Omental fat pad (tissue), 4 donors: ENCODE measurements around the gene OARD1. TPM values are rescaled to one million over a fixed set of nuclear protein-coding genes. Genes with fewer than 3 reads are reported as not detected.
"Not testable (repeated sequence)": the region's sequence is repeated elsewhere in the genome, so short reads cannot be mapped to it uniquely, and the experiment has no call there.

ENCODE experiments used
- ATAC-seq: fragments of 150-250 bp; one replicate; pipeline ENCODE4 v1.9.1; 2016; ENCODE audit warnings: mild to moderate bottlenecking, moderate library complexity; ENCODE audit not compliant: low FRiP score
- DNase-seq: peaks from one replicate; pipeline ENCODE4 v3.0.0-alpha.2; 2019; ENCODE audit warnings: low spot score
- total RNA-seq, 4 donors: library from RNA; depleted of rRNA; stranded (reverse); fragments of >200 nt; gene quantifications; one replicate each; pipeline ENCODE4 v1.1.0, GENCODE V29; 2016
- TF ChIP-seq, protein P1 (sequence below), 3 donors: fragments of 450-650 bp; IDR thresholded peaks; one replicate each; pipeline ENCODE4 v1.5.1; 2016 to 2017; ENCODE audit warnings: antibody characterized with exemption in 3 of 3, mild to moderate bottlenecking in 3 of 3, moderate library complexity in 2 of 3

OARD1 gene
- total RNA-seq, 4 donors from 2014 or later: 7.2 to 19.5 (median 12.3) TPM

DNA sequence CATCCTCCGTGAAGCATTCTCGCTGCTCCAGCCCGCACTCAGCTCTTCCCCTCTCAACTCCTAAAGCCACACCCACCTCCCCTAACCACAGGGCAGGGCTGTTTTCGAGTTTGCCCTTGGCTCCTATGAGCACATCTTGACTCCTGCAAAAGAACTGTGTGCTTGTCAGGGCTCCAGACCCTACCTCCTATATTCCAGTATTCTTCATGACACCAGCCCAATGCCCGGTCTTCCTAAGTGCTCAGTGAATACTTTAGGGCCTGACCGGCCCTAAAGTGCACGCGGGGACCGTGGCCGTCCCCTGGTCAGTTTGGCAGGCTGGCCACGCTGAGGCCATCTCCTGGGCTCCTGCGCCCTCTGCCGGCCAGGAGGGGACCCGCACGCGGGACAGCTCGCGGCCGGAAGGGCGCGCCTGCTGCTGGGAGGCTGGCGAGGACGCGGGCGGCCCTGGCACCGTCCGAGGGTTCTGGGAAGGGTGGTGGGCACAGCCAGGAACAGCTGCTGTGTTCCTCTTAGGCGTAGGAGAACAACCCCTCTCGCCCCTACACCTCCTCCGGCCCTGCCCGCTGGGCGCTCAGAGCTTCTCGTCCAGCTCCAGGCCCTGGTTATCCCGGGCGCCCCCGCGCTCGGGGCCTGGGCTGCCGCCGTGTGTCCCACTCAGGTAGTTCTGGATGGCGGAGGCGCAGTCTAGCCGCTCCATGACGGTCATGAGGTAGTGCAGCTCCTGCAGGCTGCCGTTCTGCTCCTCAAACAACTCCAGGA is 44.2 kb downstream of the OARD1 start:
- peak; percentile 87 for DNase-seq
- TF ChIP-seq, protein P1, sequence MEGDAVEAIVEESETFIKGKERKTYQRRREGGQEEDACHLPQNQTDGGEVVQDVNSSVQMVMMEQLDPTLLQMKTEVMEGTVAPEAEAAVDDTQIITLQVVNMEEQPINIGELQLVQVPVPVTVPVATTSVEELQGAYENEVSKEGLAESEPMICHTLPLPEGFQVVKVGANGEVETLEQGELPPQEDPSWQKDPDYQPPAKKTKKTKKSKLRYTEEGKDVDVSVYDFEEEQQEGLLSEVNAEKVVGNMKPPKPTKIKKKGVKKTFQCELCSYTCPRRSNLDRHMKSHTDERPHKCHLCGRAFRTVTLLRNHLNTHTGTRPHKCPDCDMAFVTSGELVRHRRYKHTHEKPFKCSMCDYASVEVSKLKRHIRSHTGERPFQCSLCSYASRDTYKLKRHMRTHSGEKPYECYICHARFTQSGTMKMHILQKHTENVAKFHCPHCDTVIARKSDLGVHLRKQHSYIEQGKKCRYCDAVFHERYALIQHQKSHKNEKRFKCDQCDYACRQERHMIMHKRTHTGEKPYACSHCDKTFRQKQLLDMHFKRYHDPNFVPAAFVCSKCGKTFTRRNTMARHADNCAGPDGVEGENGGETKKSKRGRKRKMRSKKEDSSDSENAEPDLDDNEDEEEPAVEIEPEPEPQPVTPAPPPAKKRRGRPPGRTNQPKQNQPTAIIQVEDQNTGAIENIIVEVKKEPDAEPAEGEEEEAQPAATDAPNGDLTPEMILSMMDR (IDR thresholded peaks at IDR 0.05): peak in 2 of 3 donors; percentile 87 to 98
- peak; percentile 98 for ATAC-seq

DNA sequence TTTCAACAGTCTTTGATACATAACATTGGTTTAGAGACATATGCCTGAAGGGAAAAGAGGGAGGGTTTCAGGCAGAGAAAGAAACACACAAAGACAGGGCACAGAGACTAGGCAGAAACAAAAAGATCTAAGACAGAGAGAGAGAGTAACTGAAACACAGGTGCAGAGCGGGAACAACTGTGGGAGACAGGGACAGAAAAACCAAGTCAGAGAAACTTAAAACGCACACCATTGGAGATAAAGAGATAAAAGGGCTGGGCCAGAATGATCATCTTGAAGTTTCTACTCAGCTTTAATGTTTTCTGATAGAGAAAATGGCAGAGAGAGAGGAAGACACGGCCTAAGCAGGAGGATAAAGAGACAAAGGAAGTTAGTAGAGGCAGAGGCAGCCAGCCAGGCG is 44.9 kb downstream of the OARD1 start:
- TF ChIP-seq, protein P1 (IDR thresholded peaks at IDR 0.05): no peak
- DNase-seq: no peak
- no peak for ATAC-seq

DNA sequence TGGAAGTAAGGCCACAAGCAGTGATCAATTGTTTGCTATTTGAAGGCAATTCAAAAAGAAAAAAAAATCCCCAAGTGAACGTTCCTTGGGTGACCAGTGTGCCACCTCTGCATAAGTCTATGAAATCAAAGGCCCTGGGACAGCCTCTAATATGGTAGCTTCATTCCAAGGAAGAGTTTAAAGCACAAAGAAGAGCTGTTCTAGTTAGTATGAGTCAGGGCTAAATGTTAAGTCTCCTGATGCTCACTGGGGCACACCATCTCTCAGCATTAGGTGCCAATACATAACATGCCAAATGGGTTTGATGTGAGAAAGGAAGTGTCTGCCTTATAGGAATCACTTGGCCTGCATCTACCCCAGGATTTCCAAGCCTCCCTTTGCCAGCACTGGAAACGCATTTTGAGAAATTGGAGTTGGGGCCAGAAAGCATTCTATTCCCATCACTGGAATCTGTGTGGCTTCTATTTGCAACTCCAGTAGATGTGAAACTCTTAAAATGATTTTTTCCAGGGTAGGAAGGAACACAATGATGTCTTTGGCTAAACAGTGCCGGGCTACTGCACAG is 46.1 kb downstream of the OARD1 start:
- TF ChIP-seq, protein P1 (IDR thresholded peaks at IDR 0.05): no peak
- DNase-seq (no peak), ATAC-seq (no peak)

DNA sequence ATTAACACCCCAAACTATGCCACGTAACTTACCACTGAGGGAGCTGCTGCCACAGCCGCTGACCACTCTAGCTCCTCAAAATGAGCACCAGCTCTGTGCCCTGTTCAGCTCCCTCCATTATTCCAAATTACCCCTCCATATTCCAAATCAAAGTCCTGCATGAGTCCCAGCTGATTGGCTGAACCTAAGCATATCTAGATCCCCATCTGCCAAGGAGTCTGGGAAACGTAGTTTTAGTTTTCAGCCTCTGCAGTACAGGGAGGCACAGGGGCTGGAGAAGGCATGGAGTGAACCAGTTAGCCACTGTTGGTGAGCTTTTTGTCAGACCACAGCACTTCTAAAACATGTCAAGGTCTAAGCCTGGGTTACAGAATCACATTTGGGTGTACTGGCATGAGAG is 49.0 kb downstream of the OARD1 start:
- ATAC-seq (no peak), DNase-seq (no peak)
- TF ChIP-seq, protein P1 (IDR thresholded peaks at IDR 0.05): no peak

DNA sequence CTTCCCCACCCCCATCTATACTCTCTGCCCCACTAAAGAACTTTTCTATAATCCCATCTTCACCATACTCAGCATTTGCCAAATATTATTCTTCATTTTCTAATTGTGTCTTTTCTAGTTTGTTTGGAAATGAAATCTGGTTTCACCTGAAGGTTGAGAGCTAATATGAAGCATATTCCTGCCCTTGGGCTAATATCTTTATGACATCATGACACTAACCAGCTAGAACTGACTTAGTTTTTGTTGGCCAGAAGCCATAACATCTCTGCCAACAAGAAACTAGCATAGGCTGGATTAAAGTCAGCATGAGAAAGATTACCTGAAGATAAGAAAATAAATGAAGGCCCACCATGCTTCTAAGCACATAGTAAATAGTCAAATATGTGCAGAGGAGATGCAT is 49.9 kb downstream of the OARD1 start:
- DNase-seq (no peak), ATAC-seq (no peak)
- TF ChIP-seq, protein P1 (IDR thresholded peaks at IDR 0.05): no peak

DNA sequence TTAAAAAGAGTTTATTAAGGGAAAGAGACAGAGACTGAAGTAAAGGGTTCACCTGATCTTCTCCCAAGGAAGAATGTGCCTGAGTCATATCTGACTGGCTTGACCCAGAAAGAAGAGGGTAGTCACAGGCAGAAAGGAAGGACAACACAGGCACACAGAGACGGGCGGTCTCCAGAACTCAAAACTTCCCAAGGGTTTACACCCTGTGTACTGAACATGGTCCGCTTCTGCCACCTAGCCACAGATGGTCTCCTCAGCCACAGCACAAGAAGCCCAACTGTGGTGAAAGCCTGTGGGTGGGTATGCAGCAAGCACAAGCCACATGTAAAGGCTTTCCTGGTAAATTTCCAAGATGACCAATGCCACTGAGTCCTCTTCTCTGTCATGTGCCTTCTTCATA is 50.3 kb downstream of the OARD1 start:
- no peak for ATAC-seq
- no peak for DNase-seq
- TF ChIP-seq, protein P1 (IDR thresholded peaks at IDR 0.05): no peak

DNA sequence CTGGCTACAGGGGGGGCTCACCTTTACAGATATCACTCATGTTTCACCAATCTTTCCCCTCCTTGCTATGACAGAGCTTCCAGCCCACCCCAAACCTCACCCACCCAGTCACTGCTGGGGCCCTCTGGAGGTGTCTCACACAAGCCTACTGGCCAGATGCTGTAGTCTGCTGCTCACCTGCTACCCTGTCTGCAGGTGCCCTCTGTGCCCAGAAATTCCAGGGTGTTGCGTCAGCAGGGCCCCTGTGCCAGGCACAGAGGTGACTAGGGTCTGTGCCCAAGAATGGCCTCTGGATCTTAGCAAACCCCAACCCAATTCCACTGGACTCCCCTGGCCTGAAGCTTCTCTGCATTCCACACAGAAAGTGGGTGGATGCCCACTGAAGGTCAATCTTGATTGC is 54.5 kb downstream of the OARD1 start:
- TF ChIP-seq, protein P1 (IDR thresholded peaks at IDR 0.05): no peak
- no peak for ATAC-seq

DNA sequence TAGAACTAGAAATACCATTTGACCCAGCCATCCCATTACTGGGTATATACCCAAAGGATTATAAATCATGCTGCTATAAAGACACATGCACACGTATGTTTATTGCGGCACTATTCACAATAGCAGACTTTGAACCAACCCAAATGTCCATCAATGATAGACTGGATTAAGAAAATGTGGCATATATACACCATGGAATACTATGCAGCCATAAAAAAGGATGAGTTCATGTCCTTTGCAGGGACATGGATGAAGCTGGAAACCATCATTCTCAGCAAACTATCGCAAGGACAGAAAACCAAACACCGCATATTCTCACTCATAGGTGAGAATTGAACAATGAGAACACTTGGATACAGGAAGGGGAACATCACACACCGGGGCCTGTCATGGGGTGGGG is 56.3 kb downstream of the OARD1 start:
- ATAC-seq, DNase-seq: not testable (repeated sequence)

More for the DNA sequence above, 54.5 kb downstream of the OARD1 start:
- no peak for DNase-seq
